GM23338 (cell line): ENCODE data around the gene HSD11B1L.

Source experiments
- CTCF ChIP-seq, 2 experiments: fragments of 200-600 bp in 1 of 2; sonication (generic) in 1 of 2; conservative IDR thresholded peaks; 2 replicates each; pipeline versions ENCODE4 v1.5.1 to v1.6.1; 2016 to 2017; ENCODE audit warnings: antibody characterized with exemption in 2 of 2, low read depth in 2 of 2, mild to moderate bottlenecking in 2 of 2, moderate library complexity in 1 of 2
- EZH2phosphoT487 ChIP-seq: fragments of 200-600 bp; sonication (generic); IDR thresholded peaks from one replicate; pipeline ENCODE4 v1.8.1; 2018; ENCODE audit warnings: antibody characterized with exemption; ENCODE audit not compliant: unreplicated experiment

GRCh38 chr19:5669212-5669611 is 11.6 kb upstream of the HSD11B1L start:
- TF ChIP-seq EZH2phosphoT487 (no peak), CTCF (conservative IDR thresholded peaks at IDR 0.05; ENCODE audit: low read depth in 2 of 2) (no peak)
